ENCODE measurements around the gene MAML3.

Gene MAML3

DNA sequence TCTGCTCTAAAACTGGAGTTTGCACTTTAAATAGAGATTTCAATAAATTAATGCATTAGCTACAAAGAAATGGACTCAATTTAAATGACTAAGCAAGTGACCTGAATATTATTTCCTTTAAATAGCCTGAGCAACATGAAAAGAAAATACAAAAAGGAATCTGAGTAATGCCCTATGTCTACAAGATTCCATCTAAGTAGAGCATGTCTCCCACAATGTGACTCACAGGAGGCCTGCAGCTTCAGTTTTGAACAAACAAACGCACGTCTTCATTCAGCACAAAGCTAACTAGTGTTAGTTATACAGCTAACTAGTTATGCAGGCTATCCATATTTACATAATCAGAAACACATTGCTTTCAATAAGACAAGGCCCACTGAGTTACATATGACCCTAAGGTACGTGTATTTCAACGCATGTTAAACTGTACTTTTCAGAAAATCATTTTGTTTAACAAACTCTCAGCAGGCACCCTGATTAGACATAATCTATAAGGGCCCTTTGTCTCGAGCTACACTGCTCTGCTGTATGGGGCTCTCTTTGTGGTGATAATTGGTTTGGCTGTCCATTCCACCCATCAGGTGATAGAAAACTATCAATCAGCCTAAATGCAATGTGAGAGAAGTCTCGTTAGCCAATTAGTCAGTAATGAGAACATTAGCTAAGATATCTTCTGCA, 116.5 kb downstream of the MAML3 start:
- no peak for DNase-seq

- DNase-seq: no peak
Observed at GRCh38 chr4:140031706-140032105, 122.3 kb downstream of the MAML3 start.

- DNase-seq: no peak
Observed at GRCh38 chr4:140031061-140031460, 122.9 kb downstream of the MAML3 start.

DNA sequence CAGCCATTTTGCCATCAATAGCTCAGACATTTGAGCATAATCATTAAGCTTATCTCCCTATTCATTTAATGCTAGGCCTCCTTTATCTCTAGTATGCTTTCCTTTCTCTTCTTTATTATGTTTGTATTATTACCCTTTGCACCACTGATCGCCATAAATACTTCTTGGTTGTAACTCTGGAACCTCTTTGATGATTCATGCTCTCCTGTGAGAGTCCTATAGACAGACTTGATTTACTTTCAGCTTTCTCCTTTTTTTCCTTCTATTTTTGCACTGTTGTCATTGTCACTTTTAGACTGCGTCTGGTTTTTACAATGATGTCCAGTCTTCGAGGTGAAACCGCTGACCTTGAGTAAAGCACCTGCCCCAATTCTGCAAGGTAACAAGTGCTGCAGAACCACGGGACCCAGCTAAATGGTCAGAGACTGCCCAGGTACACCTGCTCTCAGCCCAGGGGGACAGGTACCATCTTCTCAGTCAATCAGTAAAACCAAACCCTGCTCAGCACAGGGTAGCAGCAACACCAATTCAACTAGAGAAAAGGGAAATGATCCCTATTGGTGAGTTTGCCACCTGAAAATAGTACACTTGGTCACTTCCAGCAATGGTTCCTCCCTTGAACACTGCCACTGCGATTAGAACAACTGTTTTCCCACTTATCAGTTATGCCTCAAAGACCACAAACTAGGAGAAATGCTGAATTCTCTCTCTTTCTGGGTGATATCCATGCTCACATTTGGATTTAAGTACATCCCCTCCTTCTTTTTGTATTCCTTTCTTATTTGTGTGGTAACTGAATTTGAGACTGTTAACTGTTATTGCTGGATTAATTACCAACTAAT, 125.1 kb downstream of the MAML3 start:
- DNase-seq: no peak

DNA sequence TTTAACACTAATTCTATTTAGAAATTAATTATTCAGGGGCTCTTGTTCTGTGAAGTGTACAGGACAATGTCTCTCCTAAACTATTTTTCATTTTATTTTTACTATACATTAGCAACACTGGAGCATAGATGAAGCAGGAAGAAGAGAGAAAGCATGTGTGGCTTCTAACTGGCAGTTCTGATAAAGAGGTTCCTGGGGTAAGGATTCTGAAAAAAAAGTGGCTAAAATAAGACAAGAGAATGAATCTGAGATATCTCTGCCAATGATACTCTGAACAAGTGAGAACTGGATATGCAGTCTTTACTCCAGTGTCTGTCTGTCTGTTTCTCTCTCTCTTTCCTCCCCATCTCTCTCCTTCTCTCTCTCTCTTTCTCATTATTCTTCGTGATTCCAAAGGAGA, 125.9 kb downstream of the MAML3 start:
- DNase-seq: no peak

DNA sequence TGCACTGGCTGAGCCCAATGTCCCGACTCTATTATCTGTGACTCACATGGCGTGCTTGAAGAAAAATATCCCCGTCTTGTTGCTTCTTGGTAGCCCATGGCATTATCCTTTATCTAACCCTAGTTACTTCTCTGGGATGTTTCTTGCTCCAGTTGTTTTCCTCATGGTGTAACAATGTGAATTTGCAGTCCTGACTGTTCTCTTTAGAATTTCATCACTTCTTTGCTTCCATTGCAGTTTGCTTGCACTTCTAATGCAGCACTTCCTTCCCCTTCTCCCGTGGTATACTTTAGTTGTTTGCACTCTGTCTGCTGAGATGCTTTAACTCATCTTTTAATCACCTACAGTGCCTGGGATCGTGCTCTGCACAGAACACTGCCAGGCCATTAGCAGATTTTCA, 126.9 kb downstream of the MAML3 start:
- DNase-seq: no peak

DNA sequence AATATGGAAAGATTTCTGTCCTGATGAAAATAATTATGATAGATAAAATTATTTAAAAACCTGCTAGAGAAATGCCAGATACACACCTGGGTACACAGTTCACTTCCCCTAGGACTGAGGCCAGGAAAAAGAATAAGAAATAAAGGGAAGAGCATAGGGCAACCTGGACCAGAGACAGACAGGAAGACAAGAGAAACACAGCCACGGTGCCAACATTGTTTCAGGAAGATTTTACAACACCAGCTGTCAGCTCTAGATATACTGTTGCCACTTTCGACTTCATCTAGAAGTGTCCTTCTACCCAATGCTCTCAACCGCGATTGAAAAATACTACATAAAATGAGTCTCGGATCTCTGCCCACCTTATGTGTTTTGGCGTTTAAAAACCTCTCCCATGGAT, 128.5 kb downstream of the MAML3 start:
- DNase-seq: no peak

- DNase-seq: no peak
Observed at GRCh38 chr4:140020457-140021361, 133.3 kb downstream of the MAML3 start.

GRCh38 chr4:140019619-140020347, 134.2 kb downstream of the MAML3 start:
- DNase-seq: no peak

DNA sequence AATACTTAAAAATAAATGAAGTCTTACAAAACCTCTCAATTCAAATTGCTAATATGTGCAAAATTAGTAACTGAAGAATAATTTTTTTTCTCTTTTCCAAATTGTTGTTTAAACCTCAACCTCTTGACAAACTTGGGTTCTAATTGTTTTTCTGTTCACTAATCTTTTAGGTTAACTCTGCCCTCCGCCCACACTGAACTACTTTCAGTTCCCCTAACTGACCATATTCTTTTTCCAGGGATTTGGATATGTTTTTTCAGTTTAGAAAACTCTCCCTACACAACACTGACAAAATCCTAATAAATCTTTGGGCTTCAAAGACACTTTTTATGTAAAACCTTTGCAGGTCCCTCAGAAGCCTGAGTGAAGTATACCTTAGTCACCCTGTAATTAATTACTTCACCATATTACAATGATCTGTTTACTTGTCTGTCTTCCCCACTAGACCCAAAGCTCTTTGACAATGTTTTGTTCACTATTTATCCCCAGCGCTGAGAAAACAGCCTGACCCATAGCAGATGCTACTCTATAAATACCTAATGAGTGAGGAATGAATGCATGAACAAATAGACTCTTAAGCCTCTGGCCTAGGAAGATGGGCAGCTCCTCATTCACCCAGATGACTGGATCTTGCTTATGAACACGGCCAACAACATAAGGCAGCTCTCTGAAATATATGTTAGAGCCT, 134.9 kb downstream of the MAML3 start:
- no peak for DNase-seq

DNA sequence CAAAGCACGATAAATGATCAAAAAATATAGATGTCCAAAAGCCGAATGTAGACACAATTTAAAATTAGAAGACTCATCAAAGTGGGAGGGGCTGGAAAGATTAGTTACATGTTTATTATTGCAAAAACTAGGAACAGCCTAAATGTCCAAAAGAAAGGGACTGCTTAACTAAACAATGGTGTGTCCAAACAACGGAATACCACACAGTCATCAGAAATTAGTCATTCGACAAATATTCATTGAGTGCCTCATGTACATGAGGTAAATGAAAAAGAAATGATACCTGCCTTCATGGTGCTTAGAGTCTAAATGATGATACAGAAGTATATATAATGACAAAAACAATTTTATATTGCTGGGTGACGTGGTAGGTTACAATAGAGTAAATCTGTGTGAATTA, 139.7 kb downstream of the MAML3 start:
- no peak for DNase-seq

- no peak for DNase-seq
Observed at GRCh38 chr4:140012688-140013486, 141.1 kb downstream of the MAML3 start.

DNA sequence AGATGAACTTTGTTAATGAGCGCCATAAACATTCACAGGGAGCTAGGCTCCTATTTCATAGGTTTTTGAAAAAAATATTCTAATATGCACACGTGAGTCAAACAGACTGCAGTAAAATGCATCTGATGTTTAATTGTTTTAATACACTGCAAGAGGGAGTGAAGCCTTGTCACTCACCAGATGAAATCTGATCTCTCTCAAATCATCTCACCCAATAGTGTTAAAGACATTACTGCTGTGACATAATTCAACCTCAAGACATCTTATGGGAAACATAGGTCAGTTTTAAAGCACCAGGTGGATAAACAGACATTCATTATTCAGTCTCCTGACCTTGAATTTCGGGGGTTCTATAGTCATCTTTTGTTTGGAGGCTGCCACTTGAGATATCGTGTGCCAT, 148.3 kb downstream of the MAML3 start:
- peak; percentile 87 for DNase-seq

- no peak for DNase-seq
Observed at GRCh38 chr4:140004922-140005627, 148.9 kb downstream of the MAML3 start.

DNA sequence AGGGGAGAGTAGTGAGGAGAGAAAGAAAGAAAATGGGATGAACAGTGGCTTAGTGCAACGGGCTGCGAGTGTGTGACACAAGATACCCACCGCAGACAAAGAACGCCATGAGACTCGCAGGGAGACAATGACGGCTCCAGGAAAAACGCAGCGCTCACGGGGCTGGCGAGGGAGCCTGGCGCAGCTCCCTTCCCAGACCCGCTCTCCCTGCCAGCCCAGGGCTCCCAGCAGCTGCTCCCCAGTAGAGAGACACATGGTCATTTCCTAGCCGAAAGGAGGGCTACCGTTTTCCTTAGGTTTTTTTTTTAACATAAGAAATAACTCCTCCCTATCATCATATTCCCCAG, 149.5 kb downstream of the MAML3 start:
- no peak for DNase-seq

- no peak for DNase-seq
Observed at GRCh38 chr4:140003876-140004548, 150.0 kb downstream of the MAML3 start.

- DNase-seq: no peak
Observed at GRCh38 chr4:140000232-140000631, 153.8 kb downstream of the MAML3 start.

- no peak for DNase-seq
Observed at GRCh38 chr4:139988863-139989765, 164.9 kb downstream of the MAML3 start.

DNA sequence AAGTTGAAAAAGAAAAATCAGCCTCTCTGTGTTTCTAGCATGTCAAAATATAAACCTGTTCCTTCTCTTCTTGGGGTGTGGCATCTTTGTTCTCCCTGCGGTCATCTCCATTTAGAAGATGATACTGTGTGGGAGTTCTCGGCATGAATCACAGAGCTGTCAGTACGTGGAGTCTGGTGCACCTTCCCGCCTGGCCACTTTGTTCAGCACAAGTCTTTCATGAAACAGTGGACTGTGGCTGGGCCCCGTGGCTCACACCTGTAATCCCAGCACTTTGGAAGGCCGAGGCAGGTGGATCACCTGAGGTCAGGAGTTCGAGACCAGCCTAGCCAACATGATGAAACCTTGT, 166.5 kb downstream of the MAML3 start:
- no peak for DNase-seq

Measured in NCI-H524 treated with DMSO at 0.1 percent for 48 hours (cell line).